ENCODE results near the gene GRID1.

GRID1 gene

DNA sequence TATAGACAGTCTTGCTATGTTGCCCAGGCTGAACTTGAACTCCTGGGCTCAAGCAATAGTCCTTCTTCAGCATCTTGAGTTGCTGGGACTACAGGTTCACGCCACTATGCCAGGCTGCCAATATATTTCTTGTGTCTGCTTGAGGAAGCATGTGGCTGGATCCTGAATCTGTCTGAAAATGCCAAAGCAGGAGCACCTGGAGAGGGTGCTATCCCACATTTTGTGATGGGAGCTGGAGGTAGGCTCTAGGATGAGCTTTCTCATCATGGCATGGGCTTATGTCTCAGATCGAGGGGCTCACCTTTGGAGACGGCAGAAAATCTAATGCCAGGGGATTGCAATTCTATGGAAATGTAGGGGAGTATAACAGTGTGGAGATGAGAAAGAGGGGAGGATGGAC lies 744.2 kb downstream of the GRID1 start:
- no peak for TF ChIP-seq JUND (IDR thresholded peaks at IDR 0.05; ENCODE audit: low read depth)
- DNase-seq (ENCODE audit: low read depth in 1 of 2, low spot score in 1 of 2) = no peak
- in situ Hi-C loops (cut with HindIII; ENCODE audit: low pct_unique_long_range_greater_than_20kb, low sequenced_read_pairs) = no loop called here

DNA sequence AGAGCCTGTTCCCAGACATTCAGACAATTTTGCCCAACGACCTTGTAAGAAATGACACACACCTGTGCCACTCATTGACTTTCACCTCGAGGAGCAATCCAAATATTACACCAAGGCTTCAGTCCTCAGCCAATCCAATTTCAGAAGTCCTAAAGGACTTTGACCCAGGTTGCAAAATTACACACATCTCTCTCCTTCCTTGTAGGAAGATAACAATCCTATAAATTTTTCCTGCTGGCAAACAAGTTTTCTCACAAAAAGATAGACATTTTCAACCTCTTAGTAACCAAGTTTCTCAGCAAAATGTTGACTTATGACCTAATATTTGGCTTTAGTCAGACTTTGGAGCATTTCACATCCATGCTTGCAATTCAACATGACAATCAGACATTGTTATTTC lies 745.0 kb downstream of the GRID1 start:
- in situ Hi-C loops (cut with HindIII; ENCODE audit: low pct_unique_long_range_greater_than_20kb, low sequenced_read_pairs) = no loop called here

DNA sequence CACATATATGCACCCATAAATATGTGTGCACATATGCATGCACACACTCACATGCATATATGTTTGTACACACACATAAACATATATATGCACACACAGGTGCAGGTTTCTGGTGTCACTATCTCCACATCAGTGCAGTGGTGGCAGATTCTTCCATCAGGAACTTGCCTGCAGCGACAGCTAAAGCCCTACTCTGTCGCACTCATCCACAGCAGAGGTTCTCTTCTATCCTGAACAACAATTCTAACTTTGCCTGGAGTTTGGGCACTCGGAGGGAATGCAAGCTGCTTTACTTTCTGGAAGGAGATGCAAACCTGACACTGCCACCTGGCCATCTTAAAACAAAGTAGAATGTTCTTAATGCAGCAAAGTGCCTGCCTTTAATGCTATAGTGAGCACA lies 745.8 kb downstream of the GRID1 start:
- DNase-seq (ENCODE audit: low read depth in 1 of 2, low spot score in 1 of 2) = no peak
- TF ChIP-seq JUND (IDR thresholded peaks at IDR 0.05; ENCODE audit: low read depth) = no peak
- in situ Hi-C loops (cut with HindIII; ENCODE audit: low pct_unique_long_range_greater_than_20kb, low sequenced_read_pairs) = no loop called here

More for the DNA sequence above, 745.0 kb downstream of the GRID1 start:
- no peak for DNase-seq (ENCODE audit: low read depth in 1 of 2, low spot score in 1 of 2)
- no peak for TF ChIP-seq JUND (IDR thresholded peaks at IDR 0.05; ENCODE audit: low read depth)

DNA sequence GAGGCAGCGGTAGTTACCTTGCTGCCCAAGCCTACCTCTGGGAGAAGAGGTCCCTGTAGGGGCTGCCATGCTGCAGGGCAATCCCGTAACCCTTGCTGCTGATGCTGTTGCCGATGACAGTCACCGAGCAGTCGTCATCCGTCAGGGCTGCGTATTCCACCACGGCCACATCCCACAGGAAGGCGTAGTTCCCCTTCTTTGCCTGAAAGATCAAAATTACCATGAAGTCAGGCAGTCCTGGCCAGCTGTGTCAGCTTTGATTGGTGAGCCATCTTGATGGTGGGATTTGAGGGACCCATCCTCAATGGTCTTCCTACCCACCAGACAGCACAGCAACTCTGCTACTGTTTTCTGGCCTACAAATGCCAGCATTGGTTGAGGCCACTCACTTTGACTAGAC lies 746.8 kb downstream of the GRID1 start:
- DNase-seq (ENCODE audit: low read depth in 1 of 2, low spot score in 1 of 2) = no peak
- TF ChIP-seq JUND (IDR thresholded peaks at IDR 0.05; ENCODE audit: low read depth) = no peak
- in situ Hi-C loops (cut with HindIII; ENCODE audit: low pct_unique_long_range_greater_than_20kb, low sequenced_read_pairs) = no loop called here

DNA sequence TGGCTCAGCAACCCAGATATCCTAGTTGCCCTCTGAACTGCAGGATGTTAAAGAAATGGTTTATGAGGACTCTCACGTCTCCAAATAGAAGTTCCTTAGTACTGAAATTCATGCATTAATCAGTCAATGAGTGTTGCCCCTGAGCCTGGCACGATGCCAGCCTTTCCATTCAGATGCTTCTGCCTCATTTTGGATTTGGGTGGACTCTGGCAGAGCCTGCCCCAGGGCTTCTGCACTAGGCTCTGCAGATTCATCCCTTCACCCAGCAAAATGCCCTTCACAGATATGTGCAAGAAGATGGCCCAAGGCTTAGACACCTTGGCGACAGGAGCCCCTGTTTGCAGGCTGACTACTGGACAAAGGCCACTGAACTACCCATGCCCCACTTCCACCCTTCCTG lies 747.8 kb downstream of the GRID1 start:
- no peak for DNase-seq (ENCODE audit: low read depth in 1 of 2, low spot score in 1 of 2)
- in situ Hi-C loops (cut with HindIII; ENCODE audit: low pct_unique_long_range_greater_than_20kb, low sequenced_read_pairs) = no loop called here
- TF ChIP-seq JUND (IDR thresholded peaks at IDR 0.05; ENCODE audit: low read depth) = no peak

DNA sequence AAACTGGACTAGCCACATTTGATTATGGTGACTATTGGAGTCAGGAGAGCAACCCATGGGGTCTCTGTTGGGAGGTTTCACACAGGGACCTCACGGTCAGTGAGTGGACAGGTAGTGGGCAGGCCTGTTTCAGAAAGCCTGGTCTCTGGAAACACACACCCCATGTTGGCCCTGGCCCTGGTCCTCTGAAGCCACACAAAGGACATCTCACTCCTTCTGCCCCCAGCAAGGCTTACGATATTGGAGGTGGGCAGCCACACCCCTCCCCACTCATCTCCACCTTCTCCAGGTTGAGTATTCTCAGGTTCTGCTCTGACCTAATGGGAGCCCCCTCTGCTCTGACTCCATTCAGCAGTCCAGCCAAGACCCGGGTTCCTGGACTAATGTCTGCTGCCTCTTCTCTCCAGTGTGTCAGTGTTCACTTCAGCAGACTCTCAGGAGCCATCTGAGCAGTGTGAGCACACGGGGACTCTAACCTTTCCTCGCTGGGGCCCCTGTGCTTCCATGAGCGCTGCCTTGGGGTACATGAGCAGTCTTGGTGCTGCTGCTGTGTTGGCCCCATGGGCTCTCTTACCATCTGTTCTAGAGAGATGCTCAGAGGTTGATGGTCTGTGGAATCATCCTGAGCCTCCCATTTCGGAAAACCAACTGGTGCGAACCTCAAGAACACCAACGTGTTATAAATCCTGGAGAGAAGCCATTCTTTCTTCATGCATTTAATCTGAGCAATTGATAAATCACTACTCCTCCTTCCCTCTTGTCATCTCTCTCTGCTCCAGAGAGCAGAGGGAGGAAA lies 748.6 kb downstream of the GRID1 start:
- DNase-seq (ENCODE audit: low read depth in 1 of 2, low spot score in 1 of 2) = no peak
- no peak for TF ChIP-seq JUND (IDR thresholded peaks at IDR 0.05; ENCODE audit: low read depth)
- in situ Hi-C loops (cut with HindIII; ENCODE audit: low pct_unique_long_range_greater_than_20kb, low sequenced_read_pairs) = no loop called here

DNA sequence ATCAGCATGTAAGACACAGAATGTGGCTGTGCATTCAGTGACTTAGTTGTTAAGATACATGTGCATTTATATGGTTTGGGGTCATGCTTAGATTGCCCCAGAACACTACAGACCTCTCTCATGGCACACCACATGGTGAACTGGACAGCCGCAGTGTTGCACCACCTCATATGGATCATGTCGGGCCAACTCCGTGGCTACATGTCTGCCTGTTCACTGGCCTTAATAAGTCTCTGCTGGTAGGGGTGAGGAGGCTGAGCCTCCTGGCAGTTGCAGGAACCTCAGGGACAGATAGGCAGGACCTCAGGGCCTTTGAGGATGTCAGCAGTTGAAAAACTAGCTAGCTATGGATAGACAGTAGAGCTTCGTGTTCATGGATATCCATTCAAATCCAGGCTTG lies 751.0 kb downstream of the GRID1 start:
- no peak for TF ChIP-seq JUND (IDR thresholded peaks at IDR 0.05; ENCODE audit: low read depth)
- no peak for DNase-seq (ENCODE audit: low read depth in 1 of 2, low spot score in 1 of 2)
- in situ Hi-C loops (cut with HindIII; ENCODE audit: low pct_unique_long_range_greater_than_20kb, low sequenced_read_pairs) = no loop called here

DNA sequence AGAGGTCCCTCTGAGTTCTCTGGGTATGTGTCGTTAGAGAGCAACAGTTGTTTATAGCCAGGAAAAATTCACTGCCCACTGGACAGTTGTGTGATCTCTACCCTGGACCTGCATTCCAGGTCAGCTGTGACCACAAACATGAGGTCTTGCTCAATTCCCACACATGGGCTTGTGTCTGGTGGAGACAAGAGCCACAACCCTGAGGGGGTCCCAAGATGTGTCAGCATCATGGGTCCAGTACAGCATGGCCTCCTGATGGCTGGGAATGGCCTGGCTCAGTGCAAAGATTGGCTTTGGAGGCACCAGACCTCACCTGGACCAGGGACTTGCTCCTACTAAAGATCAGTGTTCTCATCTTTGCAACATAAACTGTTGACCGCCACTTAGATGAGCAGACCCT lies 751.6 kb downstream of the GRID1 start:
- no peak for TF ChIP-seq JUND (IDR thresholded peaks at IDR 0.05; ENCODE audit: low read depth)
- in situ Hi-C loops (cut with HindIII; ENCODE audit: low pct_unique_long_range_greater_than_20kb, low sequenced_read_pairs) = no loop called here
- no peak for DNase-seq (ENCODE audit: low read depth in 1 of 2, low spot score in 1 of 2)

DNA sequence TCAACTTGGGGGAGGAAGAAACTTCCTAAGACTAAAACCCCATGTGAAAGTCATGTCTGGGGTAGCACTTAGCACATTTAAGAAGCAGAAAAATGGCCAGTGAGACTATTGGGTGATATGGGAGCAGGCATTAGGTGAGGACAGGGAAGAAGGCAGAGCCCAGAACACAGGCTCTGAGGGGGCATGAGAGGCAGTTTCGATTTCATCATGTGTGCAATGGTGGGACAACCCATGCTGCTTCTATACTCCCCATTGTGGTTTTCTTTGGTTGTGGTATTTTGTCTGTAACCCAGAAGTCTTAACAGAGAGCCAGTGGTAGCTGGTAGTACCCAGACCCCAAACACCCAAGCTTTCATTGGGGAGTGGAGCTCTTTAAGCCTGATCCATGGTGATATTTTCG lies 752.0 kb downstream of the GRID1 start:
- DNase-seq (ENCODE audit: low read depth in 1 of 2, low spot score in 1 of 2) = no peak
- in situ Hi-C loops (cut with HindIII; ENCODE audit: low pct_unique_long_range_greater_than_20kb, low sequenced_read_pairs) = no loop called here
- no peak for TF ChIP-seq JUND (IDR thresholded peaks at IDR 0.05; ENCODE audit: low read depth)

DNA sequence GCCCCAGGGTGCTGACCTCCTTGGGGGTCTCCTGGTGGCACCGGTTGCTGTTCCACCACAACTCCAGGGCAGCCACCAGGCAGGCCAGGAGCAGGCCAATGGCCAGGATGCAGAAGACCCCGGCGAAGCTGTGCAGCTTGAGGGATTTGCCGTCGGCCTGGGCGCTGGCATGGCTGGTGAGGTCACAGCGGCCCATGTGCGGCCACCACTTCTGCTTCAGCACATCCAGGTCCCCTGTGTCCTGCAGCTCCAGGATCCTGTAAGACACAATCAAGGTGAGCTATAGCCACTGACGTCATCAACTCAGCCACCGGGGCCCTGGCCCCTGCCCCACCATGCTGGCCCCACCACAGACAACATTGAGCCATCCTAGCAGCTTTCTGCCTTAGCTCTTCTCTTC lies 753.2 kb downstream of the GRID1 start:
- DNase-seq (ENCODE audit: low read depth in 1 of 2, low spot score in 1 of 2) = no peak
- no peak for TF ChIP-seq JUND (IDR thresholded peaks at IDR 0.05; ENCODE audit: low read depth)
- in situ Hi-C loops (cut with HindIII; ENCODE audit: low pct_unique_long_range_greater_than_20kb, low sequenced_read_pairs) = no loop called here

DNA sequence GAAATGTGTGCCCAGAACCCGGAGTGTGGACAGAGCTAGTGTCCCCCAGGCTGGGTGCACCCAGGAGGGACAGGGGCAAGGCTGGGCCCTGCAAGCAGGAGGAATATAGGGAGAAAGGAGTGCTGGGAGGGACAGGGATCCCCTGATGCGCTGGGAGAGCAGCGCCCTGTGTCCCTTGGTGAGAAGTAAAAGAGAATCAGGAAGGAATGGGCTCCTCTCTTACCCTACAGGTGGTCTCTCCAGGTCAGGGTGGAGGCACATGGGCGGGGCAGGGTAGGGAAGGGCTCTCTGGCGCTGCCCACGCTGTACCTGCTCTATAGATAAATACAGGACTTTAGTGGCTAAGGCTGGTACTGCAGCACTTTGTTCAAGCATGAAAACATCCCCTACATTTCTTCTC lies 753.8 kb downstream of the GRID1 start:
- DNase-seq (ENCODE audit: low read depth in 1 of 2, low spot score in 1 of 2) = peak in 1 of 2 experiments; percentile 28
- in situ Hi-C loops (cut with HindIII; ENCODE audit: low pct_unique_long_range_greater_than_20kb, low sequenced_read_pairs) = no loop called here
- TF ChIP-seq JUND (IDR thresholded peaks at IDR 0.05; ENCODE audit: low read depth) = no peak

DNA sequence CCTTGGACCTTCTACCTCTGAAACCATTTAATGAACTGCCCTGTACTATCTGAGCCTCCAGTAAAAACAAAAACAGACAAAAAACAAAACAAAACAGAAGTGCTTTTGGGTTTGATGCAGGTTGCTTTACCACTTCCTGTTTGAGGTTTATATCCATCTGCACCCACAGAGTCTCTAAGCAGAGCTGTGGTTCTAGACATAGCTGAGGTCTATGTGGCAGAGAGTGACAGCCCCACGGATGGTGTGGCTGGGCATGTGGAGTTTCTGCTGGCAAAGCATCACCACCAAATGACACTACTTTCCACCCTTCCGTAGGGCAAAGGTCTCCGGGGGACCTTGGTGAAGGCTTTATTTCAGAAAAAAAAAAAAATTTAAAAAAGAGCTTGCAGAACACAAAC lies 754.2 kb downstream of the GRID1 start:
- TF ChIP-seq JUND (IDR thresholded peaks at IDR 0.05; ENCODE audit: low read depth) = no peak
- in situ Hi-C loops (cut with HindIII; ENCODE audit: low pct_unique_long_range_greater_than_20kb, low sequenced_read_pairs) = no loop called here
- DNase-seq (ENCODE audit: low read depth in 1 of 2, low spot score in 1 of 2) = no peak

DNA sequence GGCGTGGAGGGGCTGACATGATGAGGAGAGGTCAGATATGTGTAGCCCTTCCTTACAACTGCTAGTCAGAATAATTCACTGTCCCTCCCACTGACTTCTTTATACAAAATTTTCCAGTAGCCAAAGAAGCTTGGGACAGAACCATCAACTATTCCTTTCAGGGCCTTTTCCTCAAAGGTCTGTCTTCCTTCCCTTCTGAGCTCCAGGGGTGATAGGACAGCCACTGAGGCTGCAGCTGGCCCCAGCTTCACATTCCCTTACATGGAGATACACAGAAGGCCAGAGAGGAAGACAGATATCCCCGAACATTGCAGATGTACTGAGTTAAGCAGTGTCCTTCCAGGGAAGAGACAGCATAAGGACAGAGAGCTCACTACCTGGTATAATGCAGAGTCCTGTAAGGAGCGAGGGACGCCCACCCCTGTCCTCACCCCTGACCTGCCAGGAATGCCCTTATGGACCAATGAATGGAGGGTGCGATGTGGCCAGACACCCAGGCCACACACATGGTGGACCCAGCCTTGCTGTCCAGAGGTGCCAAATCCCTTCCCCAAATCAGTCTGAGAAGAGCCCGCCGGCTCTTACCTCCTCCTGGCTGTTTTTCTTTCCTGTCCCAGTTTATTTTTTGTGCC lies 754.7 kb downstream of the GRID1 start:
- in situ Hi-C loops (cut with HindIII; ENCODE audit: low pct_unique_long_range_greater_than_20kb, low sequenced_read_pairs) = no loop called here
- DNase-seq (ENCODE audit: low read depth in 1 of 2, low spot score in 1 of 2) = no peak
- no peak for TF ChIP-seq JUND (IDR thresholded peaks at IDR 0.05; ENCODE audit: low read depth)
